ENCODE results near the gene NFYC.
"Not testable (repeated sequence)": the region's sequence is repeated elsewhere in the genome, so short reads cannot be mapped to it uniquely, and the experiment has no call there.

Gene NFYC

DNA sequence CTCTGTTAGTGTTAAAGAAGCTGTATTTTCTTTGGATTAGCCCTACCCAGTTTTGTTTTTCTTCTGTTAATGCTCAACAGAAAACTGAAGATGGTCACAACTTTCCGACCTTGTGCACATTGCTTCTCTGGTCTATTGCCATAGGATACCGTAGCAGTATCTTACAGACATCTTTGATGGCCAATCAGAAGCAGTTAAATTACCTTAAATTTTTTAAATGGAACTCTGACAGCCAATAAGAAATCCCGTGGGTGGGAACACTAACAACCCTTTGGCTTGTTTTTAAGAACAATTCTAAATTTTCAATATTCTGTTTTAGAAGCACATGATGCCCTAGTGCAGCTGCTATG, 17.2 kb downstream of the NFYC start:
- DNase-seq: no peak

DNA sequence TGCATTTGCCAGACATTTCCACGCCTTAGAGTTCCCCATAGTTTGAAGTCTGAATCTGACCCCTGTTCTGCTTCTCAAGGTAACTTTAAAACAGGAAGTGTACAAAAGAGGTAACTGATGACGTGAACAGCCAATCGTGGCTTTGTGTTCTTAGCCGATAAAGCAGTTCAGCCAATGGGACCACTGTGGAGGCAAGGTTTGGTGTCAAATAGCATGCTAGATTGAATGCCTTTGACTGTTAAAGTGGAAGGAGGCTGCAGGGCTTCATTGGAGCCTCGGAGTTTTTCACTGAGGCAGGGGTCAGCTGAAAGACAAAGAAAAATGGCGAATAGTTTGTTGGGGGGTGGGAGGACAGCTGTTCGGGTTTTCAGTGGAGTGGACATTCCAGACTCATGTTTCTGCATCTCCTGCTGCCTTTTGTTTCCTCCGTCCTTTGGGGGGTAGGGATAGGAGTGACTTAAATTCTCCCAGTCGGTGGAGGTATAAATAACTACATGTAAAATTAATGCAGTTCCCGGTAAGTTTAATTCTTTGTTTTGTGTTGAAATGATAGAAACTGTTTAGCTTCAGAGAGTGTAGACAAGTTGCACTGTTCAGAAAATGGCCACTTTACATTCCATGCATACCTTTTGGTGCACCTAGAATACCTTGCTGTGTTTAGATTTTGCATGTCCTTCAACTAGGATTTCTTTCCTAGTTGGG, 17.7 kb downstream of the NFYC start:
- peak; percentile 66 for DNase-seq

DNA sequence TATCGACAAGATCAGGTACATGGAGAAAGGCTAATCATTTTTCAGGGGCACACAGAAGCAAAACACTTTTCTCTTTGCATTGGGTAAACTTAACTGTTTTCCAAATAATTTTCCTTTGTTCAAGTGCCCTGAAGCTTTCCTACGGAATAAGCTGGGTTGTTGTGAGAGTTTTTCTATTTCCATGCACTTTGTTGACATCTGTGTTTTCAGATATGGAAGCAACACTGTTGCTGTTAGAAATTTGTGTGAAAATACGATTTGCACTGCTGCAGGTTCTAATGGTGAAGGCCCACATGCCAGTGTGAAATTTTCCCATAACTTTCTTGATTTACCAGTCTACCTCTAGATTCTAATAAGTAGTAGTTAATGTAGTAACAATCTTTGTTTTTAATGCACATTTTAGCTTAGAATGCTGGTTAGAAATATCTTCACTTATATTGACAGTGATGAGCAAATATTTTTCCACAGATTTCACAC, 18.3 kb downstream of the NFYC start:
- no peak for DNase-seq

DNA sequence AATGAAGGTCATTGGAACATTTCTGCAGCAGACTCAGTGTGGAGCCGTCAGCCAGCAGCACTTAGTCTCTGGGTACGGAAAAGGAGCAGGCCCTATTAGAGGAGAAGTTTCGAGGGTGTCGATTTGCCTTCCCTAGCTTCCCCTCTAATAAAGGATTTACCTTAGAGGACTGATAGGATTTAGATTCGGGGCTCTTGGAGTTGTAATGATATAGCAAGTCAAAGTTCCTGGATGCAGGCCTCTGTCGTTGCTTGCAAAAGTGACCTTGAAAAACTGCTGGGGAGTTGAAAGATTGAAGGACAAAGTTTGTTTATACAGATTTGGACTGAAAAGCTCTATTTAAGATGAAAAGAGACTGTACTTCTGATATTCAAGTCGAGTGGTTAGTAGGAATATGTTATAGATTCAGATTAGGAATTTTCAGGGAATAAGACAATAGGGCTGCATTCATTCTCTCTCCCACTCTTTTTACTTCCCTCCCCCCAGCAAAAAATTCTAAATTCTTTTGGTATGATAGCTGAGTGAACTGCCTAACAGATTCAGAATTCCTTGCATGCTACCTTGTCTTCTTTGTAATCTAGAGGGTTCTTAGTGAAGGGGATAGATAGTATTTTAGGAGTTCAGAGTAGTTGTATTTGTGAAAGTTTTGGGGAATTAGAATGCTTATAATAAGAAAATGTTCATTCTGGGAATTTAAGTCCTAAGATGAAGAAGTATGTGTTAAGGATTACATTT, 19.2 kb downstream of the NFYC start:
- DNase-seq: no peak

DNA sequence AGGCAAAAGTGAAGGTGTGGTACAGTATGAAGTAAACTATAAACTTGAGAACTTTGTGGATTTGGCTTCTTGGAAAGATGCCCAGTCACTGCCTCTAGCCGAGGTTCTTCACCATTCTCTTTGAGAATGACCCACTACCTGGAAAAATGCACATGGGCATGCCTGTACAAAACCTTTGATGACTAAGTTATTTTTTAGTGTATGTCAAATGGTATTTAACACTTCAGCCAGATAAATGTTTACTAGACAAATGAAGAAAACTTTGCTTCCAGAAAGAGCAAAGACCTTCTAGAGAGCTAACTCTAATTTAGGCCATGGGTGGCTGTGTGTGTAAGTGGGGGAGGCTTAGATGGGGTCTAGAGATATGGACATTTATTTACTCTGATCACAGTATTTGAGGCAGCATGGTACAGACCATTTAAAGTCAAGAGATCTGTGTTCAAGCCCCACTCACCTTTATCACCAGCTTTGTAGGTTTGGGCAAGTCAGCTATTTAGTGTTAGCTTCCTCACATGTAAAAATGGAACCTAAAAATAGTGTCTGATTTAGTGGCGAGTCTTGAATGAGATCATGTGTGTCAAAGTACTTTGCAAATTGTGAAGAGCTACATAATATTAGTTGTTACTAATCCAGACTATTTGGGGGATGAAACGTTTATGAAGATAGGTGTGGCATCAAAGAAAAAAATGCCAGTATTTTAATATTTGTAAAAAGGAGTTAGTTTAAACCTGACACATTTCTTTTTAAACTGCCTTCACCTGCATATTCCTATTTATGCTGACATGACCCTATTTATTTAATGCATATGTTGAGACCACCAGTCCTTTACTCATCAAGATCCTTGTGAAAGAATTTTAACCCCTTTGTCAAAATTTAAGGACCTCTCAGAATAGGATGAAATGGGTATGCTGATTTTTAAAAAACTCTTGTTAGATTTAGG, 20.2 kb downstream of the NFYC start:
- DNase-seq: peak; percentile 56

DNA sequence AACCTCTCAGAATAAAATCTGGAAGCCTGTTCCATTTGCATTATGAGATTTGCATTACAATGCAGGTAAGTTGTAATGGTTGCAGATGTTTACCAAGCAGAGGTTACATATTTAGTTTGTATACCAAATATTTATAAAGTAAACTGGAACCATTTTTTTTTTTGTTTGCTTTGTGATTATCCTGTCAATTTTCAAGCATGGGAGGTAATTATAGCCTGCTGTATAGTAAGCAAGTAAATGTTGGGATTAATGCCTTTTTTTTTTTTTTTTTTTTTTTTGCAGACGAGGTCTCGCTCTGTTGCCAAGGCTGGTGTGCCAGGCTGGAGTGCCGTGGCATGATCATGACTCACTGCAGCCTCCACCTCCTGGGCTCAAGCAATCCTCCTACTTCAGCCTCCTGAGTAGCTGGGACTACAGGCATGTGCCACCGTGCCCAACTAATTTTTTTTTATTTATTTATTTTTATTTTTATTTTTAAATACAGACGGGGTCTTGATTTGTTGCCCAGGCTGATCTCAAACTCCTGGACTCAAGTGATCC, 21.0 kb downstream of the NFYC start:
- no peak for DNase-seq

DNA sequence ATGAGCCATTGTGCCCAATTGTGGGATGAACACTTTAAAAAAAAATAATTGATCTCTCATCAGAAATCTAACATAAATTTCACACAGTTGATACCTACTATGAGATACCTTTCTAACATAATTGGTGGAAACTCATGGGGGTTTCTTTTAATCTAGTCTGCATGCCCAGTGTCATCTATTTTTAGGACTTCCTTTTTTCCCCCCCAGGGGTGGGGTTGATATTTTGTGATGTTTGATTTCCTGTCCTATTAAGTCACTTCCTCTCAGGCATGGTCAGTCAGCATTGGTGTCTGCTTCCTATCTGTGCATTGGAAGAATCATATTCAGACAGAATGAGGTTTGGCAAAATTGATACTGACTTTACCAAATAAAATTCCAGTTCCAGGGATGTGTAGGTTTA, 21.5 kb downstream of the NFYC start:
- DNase-seq: peak; percentile 85

DNA sequence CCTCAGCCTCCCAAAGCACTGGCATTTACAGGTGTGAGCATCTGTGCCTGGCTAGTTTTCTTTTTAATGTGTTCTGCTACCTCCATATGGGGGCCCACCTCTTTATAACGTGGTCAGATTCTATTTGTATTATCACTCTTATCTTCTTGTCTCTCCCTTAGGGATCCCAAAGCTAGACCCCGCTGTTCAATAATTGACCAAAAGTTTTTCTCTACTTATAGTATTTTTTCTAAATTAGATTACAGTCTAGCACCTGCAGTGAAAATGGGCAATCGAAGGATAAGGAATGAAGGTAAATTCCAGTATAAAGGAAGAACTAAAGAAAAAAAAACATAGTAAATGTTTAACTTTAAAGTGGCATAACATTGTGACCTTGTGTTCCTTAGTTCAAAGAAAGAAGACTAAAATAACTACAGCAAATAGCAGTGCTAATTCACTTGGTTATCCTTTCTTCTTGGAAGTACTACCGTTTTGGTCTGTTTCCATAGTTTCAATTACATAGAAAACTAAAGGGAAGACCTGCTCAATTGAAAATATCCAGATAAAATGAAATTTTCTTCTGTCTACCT, 24.1 kb downstream of the NFYC start:
- no peak for DNase-seq

DNA sequence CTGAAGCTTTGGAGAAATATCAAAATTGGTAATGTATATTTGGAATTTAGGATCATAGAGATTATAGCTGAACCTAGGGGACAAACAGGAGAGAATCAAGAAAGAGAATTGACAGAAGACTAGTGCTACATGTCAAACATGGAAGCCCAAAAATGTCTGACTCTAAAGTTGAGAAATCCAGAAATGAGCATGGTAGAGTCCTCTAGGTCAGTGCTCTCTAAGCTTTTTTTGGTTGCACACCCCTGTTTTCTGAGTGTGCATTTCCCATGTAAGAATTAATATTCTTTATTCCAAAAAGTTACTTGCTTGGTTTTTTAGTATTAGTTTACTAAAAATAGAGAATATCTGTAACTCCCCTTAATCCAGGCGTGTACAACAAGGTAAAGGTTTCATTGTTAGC, 25.6 kb downstream of the NFYC start:
- no peak for DNase-seq

DNA sequence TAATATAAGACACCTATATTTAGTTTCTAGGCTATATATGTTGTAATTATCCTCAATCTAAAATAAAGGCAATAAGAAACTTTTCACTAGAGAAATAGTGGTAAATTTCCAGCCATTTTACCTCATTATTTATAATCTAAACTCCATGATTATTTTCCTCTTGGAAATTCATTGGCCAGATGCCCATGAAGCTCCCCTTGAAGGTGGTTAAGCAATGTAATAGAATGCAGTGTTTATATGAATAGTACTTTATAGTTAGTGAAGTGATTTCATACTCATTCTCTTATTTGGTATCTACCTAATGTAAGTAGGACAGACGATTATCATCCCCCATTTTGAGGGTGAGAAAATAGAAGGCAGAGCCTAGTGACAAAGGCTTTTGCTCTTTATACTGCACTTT, 26.5 kb downstream of the NFYC start:
- no peak for DNase-seq

DNA sequence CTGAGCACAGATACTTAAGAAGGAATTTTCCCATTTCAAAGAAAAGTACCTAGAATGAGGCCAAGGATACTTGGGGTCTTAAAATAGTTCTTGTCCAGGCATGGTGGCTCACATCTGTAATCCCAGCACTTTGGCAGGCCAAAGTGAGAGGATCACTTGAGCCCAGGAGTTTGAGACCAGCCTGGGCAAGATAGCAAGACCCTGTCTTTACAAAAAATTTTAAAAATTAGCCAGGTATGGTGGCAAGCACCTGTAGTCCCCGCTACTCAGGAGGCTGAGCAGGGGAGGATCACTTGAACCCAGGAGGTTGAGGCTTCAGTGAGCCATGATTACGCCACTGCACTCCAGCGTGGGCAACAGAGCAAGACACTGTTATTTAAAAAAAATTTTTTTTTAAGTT, 29.0 kb downstream of the NFYC start:
- DNase-seq: no peak

DNA sequence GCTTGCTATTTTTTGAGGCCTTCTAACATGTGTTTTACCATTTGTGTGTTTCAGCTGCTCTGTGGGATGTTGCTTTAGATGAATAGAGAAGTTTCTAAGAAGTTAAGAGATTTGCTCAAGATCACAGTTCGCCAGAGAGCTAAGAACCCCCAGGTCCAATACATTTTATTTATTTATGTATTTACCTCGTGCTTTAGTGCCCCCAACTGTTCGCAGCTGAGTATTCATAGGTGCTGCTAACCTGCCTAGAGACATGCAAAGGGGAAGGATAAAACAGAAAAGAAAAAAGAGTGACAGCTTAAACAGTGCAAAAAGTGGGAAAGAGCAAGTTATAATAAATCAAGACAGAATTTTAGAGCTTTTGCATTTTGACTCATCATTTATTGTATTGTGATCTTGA, 31.1 kb downstream of the NFYC start:
- DNase-seq: no peak

DNA sequence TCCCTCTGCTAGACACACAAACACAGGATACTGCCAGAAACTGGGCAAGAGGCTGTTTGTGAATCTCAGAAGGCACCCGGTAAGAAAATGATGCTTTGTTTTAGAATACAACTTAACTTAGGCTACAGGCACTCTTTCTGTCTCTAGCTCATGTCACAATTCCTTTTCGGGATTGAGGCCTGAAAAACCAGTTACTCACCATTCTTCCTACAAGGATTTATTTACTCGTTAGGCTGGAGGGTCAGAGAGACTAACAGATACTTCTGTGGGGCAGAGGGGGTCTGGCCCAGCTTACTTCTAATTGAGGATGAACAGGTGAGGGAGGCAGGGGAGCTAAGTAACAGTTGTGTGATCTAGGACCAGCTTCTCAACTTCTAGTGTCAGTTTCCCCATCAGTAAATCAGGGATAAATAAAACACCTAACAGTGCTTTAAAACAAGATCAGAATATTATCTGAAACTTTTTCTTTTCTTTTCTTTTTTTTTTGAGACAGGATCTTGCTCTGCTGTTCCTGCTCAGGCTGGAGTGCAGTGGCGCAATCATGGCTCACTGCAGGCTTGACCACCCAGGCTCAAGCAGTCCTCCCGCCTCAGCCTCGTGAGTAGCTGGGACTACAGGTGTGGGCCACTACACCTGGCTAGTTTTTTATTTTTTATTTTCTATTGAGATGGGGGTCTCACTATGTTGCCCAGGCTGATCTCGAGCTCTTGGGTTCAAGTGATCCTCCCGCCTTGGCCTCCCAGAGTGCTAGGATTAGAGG, 31.9 kb downstream of the NFYC start:
- no peak for DNase-seq

DNA sequence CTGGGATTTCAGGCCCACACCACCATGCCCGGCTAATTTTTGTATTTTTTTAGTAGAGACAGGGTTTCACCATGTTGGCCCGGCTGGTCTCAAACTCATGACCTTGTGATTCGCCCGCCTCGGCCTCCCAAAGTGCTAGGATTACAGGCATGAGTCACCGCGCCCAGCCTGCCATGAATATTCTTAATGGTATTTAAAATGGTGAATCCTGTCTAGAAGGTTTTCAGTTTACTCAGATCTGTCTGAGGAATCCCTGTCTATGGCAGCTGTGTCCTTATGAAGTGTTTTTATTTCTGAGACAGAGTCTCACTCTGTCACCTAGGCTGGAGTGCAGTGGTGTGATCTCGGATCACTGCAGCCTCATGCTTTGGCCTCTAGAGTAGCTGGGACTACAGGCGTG, 36.2 kb downstream of the NFYC start:
- DNase-seq: not testable (repeated sequence)

DNA sequence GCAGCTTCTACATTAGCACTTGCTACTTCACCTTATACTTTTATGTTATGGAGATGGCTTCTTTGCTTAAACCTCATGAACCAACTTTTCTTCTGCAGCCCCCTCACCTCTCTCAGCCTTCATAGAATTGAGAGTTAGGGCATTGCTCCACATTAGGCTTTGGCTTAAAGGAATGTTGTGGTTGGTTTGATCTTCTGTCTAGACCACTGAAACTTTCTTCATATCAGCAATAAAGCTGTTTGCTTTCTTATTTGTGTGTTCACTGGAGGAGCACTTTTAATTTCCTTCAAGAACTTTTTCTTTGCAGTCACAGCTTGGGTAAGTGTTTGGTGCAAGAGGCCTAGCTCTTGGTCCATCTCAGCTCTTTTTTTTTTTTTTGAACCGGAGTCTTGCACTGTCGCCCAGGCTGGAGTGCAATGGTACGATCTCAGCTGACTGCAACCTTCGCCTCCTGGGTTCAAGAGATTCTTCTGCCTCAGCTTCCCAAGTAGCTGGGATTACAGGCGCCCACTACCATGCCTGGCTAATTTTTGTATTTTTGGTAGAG, 37.9 kb downstream of the NFYC start:
- not testable (repeated sequence) for DNase-seq

DNA sequence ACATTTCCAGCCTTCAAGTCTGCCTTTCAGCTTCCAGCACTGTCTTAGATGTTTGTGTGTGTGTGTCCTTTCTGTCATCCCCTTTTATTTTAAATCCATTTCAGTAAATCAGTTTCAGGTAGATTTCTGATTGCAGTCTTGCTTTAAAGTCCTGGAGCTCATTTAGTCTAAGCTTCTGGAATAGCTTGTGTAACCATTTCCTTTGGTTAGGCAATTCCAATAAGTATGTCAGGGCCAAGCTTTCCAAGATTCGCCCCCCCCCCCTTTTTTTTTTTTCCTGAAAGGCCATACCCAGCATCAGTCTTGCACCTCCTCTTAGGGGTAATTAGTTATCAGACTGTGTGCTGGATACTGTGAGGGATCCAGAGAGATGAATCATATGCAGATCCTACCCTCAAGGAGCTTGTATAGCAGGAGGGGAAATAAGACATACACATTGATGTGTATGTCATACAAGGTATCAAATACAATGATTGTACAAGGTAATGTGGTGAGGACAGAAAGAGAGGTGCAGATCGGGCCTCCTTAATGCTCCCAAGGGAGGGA, 41.3 kb downstream of the NFYC start:
- no peak for DNase-seq

DNA sequence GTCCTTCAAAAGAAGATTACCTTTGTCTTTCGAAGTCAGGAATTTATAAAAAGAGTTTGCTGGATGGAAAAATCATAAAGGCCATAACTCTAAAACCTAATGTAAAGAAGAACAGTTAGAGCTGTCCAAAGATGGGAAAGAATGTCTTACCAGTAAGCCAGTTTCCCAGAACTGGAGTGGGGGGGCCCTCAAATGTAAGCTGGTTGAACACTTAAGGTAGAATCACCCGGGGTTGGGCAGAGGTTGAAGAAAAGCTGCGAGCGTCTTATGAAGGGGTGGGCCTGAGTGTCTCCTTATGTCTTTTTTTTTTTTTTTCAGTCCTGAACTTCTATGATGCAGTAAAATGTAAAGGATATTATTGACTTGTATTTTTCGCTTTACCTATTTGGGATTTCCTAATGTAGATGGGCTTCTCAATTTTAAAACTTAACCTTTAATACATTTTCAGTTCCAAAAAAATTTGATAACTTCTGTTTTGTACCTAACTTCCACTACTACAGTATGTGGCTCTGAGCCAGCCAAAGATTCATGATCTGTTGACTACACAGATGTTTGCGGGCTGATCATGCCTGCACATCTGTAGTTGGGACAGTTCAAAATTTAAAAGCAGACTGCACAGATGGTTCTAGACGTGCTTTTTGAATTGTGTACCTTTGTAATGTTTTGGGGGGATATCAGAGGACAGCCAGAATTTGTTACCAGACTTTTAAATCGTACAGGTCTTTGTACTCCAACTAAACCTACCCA, 43.6 kb downstream of the NFYC start:
- no peak for DNase-seq

DNA sequence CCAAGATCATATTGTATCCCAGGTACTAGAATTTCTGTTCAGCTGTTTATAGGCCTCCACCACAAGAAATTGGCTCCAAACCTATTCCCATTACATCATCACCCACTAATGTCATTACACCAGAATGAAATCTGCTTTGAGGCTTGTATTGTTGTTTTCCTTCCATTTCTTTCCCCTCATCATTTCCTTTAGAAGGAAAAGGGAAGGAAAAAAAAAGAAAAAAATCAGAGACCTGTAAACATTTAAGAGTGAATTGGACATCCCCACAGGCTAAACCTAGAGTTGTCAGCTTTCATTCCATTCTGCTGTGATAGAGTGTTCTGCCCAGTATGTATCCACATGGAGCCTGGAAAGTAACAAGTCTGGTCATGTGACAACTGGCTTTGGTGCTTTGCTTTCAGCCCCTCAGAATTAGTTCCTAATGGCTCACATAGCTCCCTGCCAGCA, 44.6 kb downstream of the NFYC start:
- no peak for DNase-seq

DNA sequence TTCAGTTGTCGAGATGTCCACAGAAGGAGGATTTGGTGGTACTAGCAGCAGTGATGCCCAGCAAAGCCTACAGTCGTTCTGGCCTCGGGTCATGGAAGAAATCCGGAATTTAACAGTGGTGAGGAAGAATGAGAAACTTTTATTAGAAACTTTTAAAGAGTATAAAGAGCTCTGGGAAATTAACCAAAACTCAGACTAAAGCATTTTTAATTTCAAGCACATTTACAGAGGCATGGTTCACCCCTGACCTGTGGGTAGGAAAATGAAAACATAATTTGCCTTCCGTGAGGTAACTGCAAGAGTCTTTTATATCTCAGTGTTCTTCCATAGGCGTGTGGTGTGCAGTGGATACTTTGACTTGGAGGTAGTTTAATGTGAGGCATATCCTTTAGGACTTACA, 47.3 kb downstream of the NFYC start:
- no peak for DNase-seq

DNA sequence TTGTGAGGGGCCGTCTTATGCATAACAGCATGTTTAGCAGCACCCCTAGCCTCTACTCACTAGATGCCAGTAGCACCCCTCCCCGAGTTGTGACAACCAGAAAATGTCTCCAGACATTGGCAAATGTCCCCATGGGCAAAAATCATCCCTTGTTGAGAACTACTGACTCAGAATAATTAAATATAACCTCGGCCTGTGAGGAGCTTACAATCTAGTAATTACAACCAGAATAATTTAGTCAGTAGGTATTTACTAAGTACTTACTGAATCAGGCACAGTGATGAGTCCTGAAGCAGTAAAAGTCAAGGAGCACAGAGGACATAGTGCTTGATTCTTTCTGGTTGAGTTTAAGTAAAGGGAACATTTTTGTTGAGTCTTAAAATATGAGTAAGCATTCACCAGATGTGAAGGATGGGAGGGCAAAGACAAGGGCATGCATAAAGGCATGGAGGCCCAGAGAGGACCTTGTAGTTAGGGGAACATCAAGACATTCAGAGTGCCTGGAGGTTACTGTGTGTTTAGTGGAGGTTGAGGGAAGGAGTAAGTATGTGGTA, 48.0 kb downstream of the NFYC start:
- DNase-seq: no peak
